ENCODE results near the gene CIC. TPM values are rescaled to one million over a fixed set of nuclear protein-coding genes. Genes with fewer than 3 reads are reported as not detected.

CIC gene
- polyA plus RNA-seq, 3 donors: 0.62 to 42.2 (median 0.87) TPM

DNA sequence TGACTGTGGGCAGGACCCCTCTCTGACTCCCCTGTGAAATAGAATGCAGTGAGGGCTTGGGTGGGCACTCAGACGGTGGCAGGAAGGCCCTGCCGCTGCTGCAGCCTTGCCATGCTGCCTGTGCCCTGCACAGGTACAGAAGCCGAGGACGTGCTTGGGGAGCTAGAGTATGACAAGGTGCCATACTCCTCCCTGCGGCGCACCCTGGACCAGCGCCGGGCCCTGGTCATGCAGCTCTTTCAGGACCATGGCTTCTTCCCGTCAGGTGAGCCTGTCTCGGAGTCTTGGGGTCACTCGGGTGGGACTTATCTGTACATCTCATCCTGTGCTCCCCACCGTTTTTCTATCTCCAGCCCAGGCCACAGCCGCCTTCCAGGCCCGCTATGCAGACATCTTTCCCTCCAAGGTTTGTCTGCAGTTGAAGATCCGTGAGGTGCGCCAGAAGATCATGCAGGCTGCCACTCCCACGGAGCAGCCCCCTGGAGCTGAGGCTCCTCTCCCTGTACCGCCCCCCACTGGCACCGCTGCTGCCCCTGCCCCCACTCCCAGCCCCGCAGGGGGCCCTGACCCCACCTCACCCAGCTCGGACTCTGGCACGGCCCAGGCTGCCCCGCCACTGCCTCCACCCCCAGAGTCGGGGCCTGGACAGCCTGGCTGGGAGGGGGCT lies 25.6 kb downstream of the CIC start:
- H3K9me3 ChIP-seq (replicated peaks in 1 of 2; ENCODE audit: control insufficient read depth in 1 of 2, insufficient read depth in 1 of 2, low read length in 2 of 2): no peaks in the 10 kb centered on the region
- H3K36me3 Mint-ChIP-seq: peaks cover 43 to 57% of the 10 kb centered on the region in 2 donors
- no peak overlapping the region for H3K4me2 ChIP-seq (replicated peaks; ENCODE audit: extremely low read depth, low read length, poor library complexity, severe bottlenecking)
- H3K27me3 Mint-ChIP-seq (ENCODE audit: low read depth in 3 of 3): peaks cover 0 to 2% (median 0%) of the 10 kb centered on the region in 3 donors
- peaks cover 64% of the 10 kb centered on the region for H4K20me1 ChIP-seq (ENCODE audit: insufficient read depth, low read length)
- no peaks in the 10 kb centered on the region for H3K27me3 ChIP-seq (ENCODE audit: control insufficient read depth in 2 of 2, insufficient read depth in 2 of 2, low read length in 2 of 2)
- no peak overlapping the region for H3K4me3 Mint-ChIP-seq
- no peak overlapping the region for H3K4me3 ChIP-seq (replicated peaks in 1 of 3; ENCODE audit: low read depth in 2 of 3, low read length in 3 of 3)
- peak overlapping the region in 3 of 7 donors; percentile 25 to 66 (median 32) for H3K27ac Mint-ChIP-seq
- no peak overlapping the region for H3K9ac ChIP-seq (ENCODE audit: insufficient read depth, low read length, poor library complexity, severe bottlenecking)
- 91% methylated on average over 20 of the region's 24 CpGs for WGBS (ENCODE audit: insufficient coverage)
- peaks cover 2% of the 10 kb centered on the region for H3K4me1 Mint-ChIP-seq
- H3K36me3 ChIP-seq (replicated peaks in 1 of 2; ENCODE audit: control insufficient read depth in 1 of 2, insufficient read depth in 2 of 2, low read length in 2 of 2): peaks cover 56 to 64% of the 10 kb centered on the region in 2 donors
- no peak overlapping the region for H2AFZ ChIP-seq (ENCODE audit: insufficient read depth, low read depth, low read length, poor library complexity, severe bottlenecking)
- H3K4me1 ChIP-seq (ENCODE audit: control insufficient read depth in 1 of 2, insufficient read depth in 2 of 2, low read length in 2 of 2): no peaks in the 10 kb centered on the region
- no peaks in the 10 kb centered on the region for H3K79me2 ChIP-seq (ENCODE audit: insufficient read depth, low read length)
- H3K9me3 Mint-ChIP-seq: no peaks in the 10 kb centered on the region
- H3K27ac ChIP-seq (ENCODE audit: low read depth in 1 of 2, low read length in 2 of 2): no peak overlapping the region
- intact Hi-C loops (cut with micrococcal nuclease): loop anchor here (5.0 to 10.0 kb wide), 3 partner anchors 162 to 190 kb away; partner anchors contain the start of gene POU2F2 (in 1 of the 2)
- DNase-seq: no peak
- TF ChIP-seq, protein P1, sequence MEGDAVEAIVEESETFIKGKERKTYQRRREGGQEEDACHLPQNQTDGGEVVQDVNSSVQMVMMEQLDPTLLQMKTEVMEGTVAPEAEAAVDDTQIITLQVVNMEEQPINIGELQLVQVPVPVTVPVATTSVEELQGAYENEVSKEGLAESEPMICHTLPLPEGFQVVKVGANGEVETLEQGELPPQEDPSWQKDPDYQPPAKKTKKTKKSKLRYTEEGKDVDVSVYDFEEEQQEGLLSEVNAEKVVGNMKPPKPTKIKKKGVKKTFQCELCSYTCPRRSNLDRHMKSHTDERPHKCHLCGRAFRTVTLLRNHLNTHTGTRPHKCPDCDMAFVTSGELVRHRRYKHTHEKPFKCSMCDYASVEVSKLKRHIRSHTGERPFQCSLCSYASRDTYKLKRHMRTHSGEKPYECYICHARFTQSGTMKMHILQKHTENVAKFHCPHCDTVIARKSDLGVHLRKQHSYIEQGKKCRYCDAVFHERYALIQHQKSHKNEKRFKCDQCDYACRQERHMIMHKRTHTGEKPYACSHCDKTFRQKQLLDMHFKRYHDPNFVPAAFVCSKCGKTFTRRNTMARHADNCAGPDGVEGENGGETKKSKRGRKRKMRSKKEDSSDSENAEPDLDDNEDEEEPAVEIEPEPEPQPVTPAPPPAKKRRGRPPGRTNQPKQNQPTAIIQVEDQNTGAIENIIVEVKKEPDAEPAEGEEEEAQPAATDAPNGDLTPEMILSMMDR (IDR thresholded peaks at IDR 0.05): no peak

DNA sequence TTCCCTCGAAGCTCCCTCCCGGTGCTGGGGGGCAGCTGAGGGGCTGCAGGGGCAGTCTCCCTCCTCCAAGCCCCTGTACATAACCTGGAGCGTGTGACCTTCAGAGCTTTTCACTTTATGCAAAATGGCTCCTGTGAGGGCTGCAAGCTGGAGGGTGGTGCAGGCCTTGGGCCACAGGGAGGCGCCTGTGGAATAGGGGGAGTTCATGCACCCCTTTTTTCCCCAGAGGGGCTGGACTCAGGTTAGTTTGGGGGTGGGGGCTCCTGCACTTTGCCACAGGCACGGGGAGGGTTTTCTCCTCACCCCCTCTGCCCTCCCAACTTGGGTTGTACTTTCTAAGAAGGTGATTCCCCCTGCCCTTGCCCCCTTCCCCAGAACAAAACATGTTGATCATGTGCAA lies 26.3 kb downstream of the CIC start:
- no peaks in the 10 kb centered on the region for H3K79me2 ChIP-seq (ENCODE audit: insufficient read depth, low read length)
- H3K4me2 ChIP-seq (replicated peaks; ENCODE audit: extremely low read depth, low read length, poor library complexity, severe bottlenecking): no peak overlapping the region
- DNase-seq: no peak
- no peak overlapping the region for H3K4me3 ChIP-seq (replicated peaks in 1 of 3; ENCODE audit: low read depth in 2 of 3, low read length in 3 of 3)
- no peaks in the 10 kb centered on the region for H3K4me1 ChIP-seq (ENCODE audit: control insufficient read depth in 1 of 2, insufficient read depth in 2 of 2, low read length in 2 of 2)
- H4K20me1 ChIP-seq (ENCODE audit: insufficient read depth, low read length): peaks cover 57% of the 10 kb centered on the region
- WGBS (ENCODE audit: insufficient coverage): 80% methylated on average over 1 of the region's 5 CpGs
- H3K4me3 Mint-ChIP-seq: no peak overlapping the region
- peaks cover 0 to 2% (median 0%) of the 10 kb centered on the region in 3 donors for H3K27me3 Mint-ChIP-seq (ENCODE audit: low read depth in 3 of 3)
- no peak overlapping the region for H2AFZ ChIP-seq (ENCODE audit: insufficient read depth, low read depth, low read length, poor library complexity, severe bottlenecking)
- TF ChIP-seq, protein P1 (IDR thresholded peaks at IDR 0.05): no peak
- intact Hi-C loops (cut with micrococcal nuclease): loop anchor here (5.0 to 10.0 kb wide), 3 partner anchors 163 to 191 kb away; partner anchors contain the start of gene POU2F2 (in 1 of the 2)
- H3K27ac ChIP-seq (ENCODE audit: low read depth in 1 of 2, low read length in 2 of 2): no peak overlapping the region
- H3K36me3 Mint-ChIP-seq: peaks cover 37 to 54% of the 10 kb centered on the region in 2 donors
- H3K9me3 ChIP-seq (replicated peaks in 1 of 2; ENCODE audit: control insufficient read depth in 1 of 2, insufficient read depth in 1 of 2, low read length in 2 of 2): no peaks in the 10 kb centered on the region
- H3K9ac ChIP-seq (ENCODE audit: insufficient read depth, low read length, poor library complexity, severe bottlenecking): no peak overlapping the region
- H3K27me3 ChIP-seq (ENCODE audit: control insufficient read depth in 2 of 2, insufficient read depth in 2 of 2, low read length in 2 of 2): no peaks in the 10 kb centered on the region
- H3K36me3 ChIP-seq (replicated peaks in 1 of 2; ENCODE audit: control insufficient read depth in 1 of 2, insufficient read depth in 2 of 2, low read length in 2 of 2): peaks cover 49 to 57% of the 10 kb centered on the region in 2 donors
- peaks cover 2% of the 10 kb centered on the region for H3K4me1 Mint-ChIP-seq
- H3K27ac Mint-ChIP-seq: peak overlapping the region in 1 of 7 donors; percentile 58
- no peaks in the 10 kb centered on the region for H3K9me3 Mint-ChIP-seq

All from CD14-positive monocyte (primary cell).